H9 (cell line): Measurements from ENCODE around the gene GBE1. TPM values are rescaled to one million over a fixed set of nuclear protein-coding genes. Genes with fewer than 3 reads are reported as not detected.

Experiments used
- DNase-seq: peaks from one replicate; pipeline ENCODE4 v3.0.0-alpha.2; 2017
- H2AFZ ChIP-seq: one replicate; pipeline ENCODE4 v1.6.1; 2013; ENCODE audit warnings: mild to moderate bottlenecking, low read length, control low read depth, moderate library complexity
- H2AK5ac ChIP-seq: 2 replicates; pipeline ENCODE4 v1.6.1; 2013; ENCODE audit warnings: low read length, control low read depth, mixed read lengths; ENCODE audit not compliant: insufficient read length
- H2BK120ac ChIP-seq: one replicate; pipeline ENCODE4 v1.6.1; 2013; ENCODE audit warnings: low read depth, mild to moderate bottlenecking, low read length, control low read depth, inconsistent platforms; ENCODE audit not compliant: poor library complexity, severe bottlenecking
- H2BK12ac ChIP-seq: 2 replicates; pipeline ENCODE4 v1.6.1; 2013; ENCODE audit warnings: low read length, control low read depth, mixed read lengths, low read depth; ENCODE audit not compliant: insufficient read length
- H2BK15ac ChIP-seq: 2 replicates; pipeline ENCODE4 v1.6.1; 2013; ENCODE audit warnings: low read depth, low read length, control low read depth
- H2BK20ac ChIP-seq: one replicate; pipeline ENCODE4 v1.6.1; 2013; ENCODE audit warnings: low read depth, mild to moderate bottlenecking, low read length, control low read depth, inconsistent platforms; ENCODE audit not compliant: poor library complexity, severe bottlenecking
- H2BK5ac ChIP-seq: 2 replicates; pipeline ENCODE4 v1.6.1; 2013; ENCODE audit warnings: low read length, control low read depth, mixed read lengths; ENCODE audit not compliant: insufficient read length
- H3K14ac ChIP-seq: 2 replicates; pipeline ENCODE4 v1.6.1; 2013; ENCODE audit warnings: low read length, control low read depth; ENCODE audit not compliant: insufficient read depth
- H3K18ac ChIP-seq: 2 replicates; pipeline ENCODE4 v1.6.1; 2013; ENCODE audit warnings: low read depth, mild to moderate bottlenecking, mixed read lengths, low read length, control low read depth; ENCODE audit not compliant: insufficient read length
- H3K23ac ChIP-seq: 2 replicates; pipeline ENCODE4 v1.6.1; 2013; ENCODE audit warnings: low read length, control low read depth, mixed read lengths, low read depth; ENCODE audit not compliant: insufficient read length
- H3K23me2 ChIP-seq: 2 replicates; pipeline ENCODE4 v1.6.1; 2013; ENCODE audit warnings: low read depth, mild to moderate bottlenecking, mixed read lengths, low read length, control low read depth; ENCODE audit not compliant: insufficient read length, poor library complexity, severe bottlenecking
- H3K27ac ChIP-seq: 2 replicates; pipeline ENCODE4 v1.5.1; 2013; ENCODE audit warnings: low read length, control low read depth, mixed read lengths, low read depth; ENCODE audit not compliant: insufficient read length
- H3K27me3 ChIP-seq: 2 replicates; pipeline ENCODE4 v1.6.1; 2013; ENCODE audit warnings: low read length, control low read depth, inconsistent platforms; ENCODE audit not compliant: insufficient read depth
- H3K4ac ChIP-seq: 2 replicates; pipeline ENCODE4 v1.6.1; 2013; ENCODE audit warnings: low read depth, mild to moderate bottlenecking, control low read depth, inconsistent platforms, low read length, moderate library complexity
- H3K4me1 ChIP-seq: 2 replicates; pipeline ENCODE4 v1.6.1; 2013; ENCODE audit warnings: low read length, control low read depth, inconsistent platforms; ENCODE audit not compliant: insufficient read depth
- H3K4me2 ChIP-seq: 2 replicates; pipeline ENCODE4 v1.6.1; 2013; ENCODE audit warnings: low read length, control low read depth, mixed read lengths; ENCODE audit not compliant: insufficient read length, insufficient read depth
- H3K56ac ChIP-seq: 2 replicates; pipeline ENCODE4 v1.6.1; 2013; ENCODE audit warnings: low read depth, mild to moderate bottlenecking, mixed read lengths, low read length, control low read depth; ENCODE audit not compliant: insufficient read length
- H3K79me1 ChIP-seq: 2 replicates; pipeline ENCODE4 v1.6.1; 2013; ENCODE audit warnings: low read depth, mild to moderate bottlenecking, moderate library complexity, low read length, control low read depth, inconsistent platforms; ENCODE audit not compliant: insufficient read depth, poor library complexity, severe bottlenecking
- H3K79me2 ChIP-seq: 2 replicates; pipeline ENCODE4 v1.6.1; 2013; ENCODE audit warnings: low read length, control low read depth, inconsistent platforms; ENCODE audit not compliant: insufficient read depth
- H3K9ac ChIP-seq: 2 replicates; pipeline ENCODE4 v1.6.1; 2013; ENCODE audit warnings: low read length, control low read depth, mixed read lengths; ENCODE audit not compliant: insufficient read length; ENCODE audit errors: extremely low read depth
- H3K9me3 ChIP-seq: one replicate; pipeline ENCODE4 v1.6.1; 2013; ENCODE audit warnings: low read depth, low read length, inconsistent platforms; ENCODE audit not compliant: control insufficient read depth
- H3T11ph ChIP-seq: one replicate; pipeline ENCODE4 v1.6.1; 2013; ENCODE audit warnings: mild to moderate bottlenecking, low read length, control low read depth, inconsistent platforms
- H4K20me1 ChIP-seq: one replicate; pipeline ENCODE4 v1.6.1; 2013; ENCODE audit not compliant: control insufficient read depth, insufficient read length, insufficient read depth
- H4K5ac ChIP-seq: 2 replicates; pipeline ENCODE4 v1.6.1; 2013; ENCODE audit warnings: low read depth, mild to moderate bottlenecking, mixed read lengths, low read length, control low read depth; ENCODE audit not compliant: insufficient read length
- H4K8ac ChIP-seq: replicated peaks from 2 replicates; pipeline ENCODE4 v1.6.1; 2013; ENCODE audit warnings: low read length, control low read depth, mixed read lengths, low read depth; ENCODE audit not compliant: insufficient read length
- H4K91ac ChIP-seq: 2 replicates; pipeline ENCODE4 v1.6.1; 2013; ENCODE audit warnings: low read depth, mild to moderate bottlenecking, moderate library complexity, mixed read lengths, low read length, control low read depth; ENCODE audit not compliant: insufficient read length
- H3K27ac Mint-ChIP-seq, 3 experiments: 2 replicates in 2 of 3; 3 replicates in 1 of 3; pipeline ENCODE4 v1.8.0; 2020 to 2021; ENCODE audit warnings: mixed read lengths in 3 of 3, mild to moderate bottlenecking in 1 of 3, moderate library complexity in 1 of 3
- H3K27me3 Mint-ChIP-seq: 2 replicates; pipeline ENCODE4 v1.8.0; 2021; ENCODE audit warnings: low read depth, mild to moderate bottlenecking, moderate library complexity, mixed read lengths
- H3K36me3 Mint-ChIP-seq, 3 experiments: 2 replicates in 2 of 3; 3 replicates in 1 of 3; pipeline ENCODE4 v1.8.0; 2020 to 2021; ENCODE audit warnings: low read depth in 3 of 3, mixed read lengths in 3 of 3; ENCODE audit not compliant: insufficient read depth in 1 of 3
- H3K4me1 Mint-ChIP-seq, 2 experiments: 2 replicates each; pipeline ENCODE4 v1.8.0; 2020; ENCODE audit warnings: mixed read lengths in 2 of 2
- H3K4me3 Mint-ChIP-seq, 2 experiments: 2 replicates in 1 of 2; 3 replicates in 1 of 2; pipeline ENCODE4 v1.8.0; 2020 to 2021; ENCODE audit warnings: mild to moderate bottlenecking in 2 of 2, mixed read lengths in 2 of 2, moderate library complexity in 1 of 2
- H3K9me3 Mint-ChIP-seq, 2 experiments: 2 replicates in 1 of 2; 3 replicates in 1 of 2; pipeline ENCODE4 v1.8.0; 2020; ENCODE audit warnings: mild to moderate bottlenecking in 2 of 2, mixed read lengths in 2 of 2, moderate library complexity in 1 of 2
- CTCF ChIP-seq: fragments of 200-600 bp; sonication (generic); conservative IDR thresholded peaks from 3 replicates; pipeline ENCODE4 v1.8.0; 2021; ENCODE audit warnings: antibody characterized with exemption, mild to moderate bottlenecking
- WGBS: extraction: QIAGEN DNeasy Blood & Tissue Kit; methylation state at CpG from one replicate; pipeline ENCODE4 v1.1.7; 2013; ENCODE audit warnings: missing lambda C conversion rate, low lambda C conversion rate, mixed read lengths; ENCODE audit not compliant: insufficient read length; ENCODE audit errors: extremely low coverage; 5-methylcytosine and 5-hydroxymethylcytosine counted together
- total RNA-seq: library from RNA; stranded (reverse); gene quantifications from 2 replicates; pipeline ENCODE4 v1.2.1, GENCODE V29; 2021

The GBE1 gene
- total RNA-seq, 1 experiment from 2014 or later = 13.8 TPM

- Mint-ChIP-seq H3K27ac (peak overlapping the region in 1 of 3 experiments; percentile 77; a peak in 3 of 7 replicates), H3K36me3 (no peaks in the 10 kb centered on the region), H3K4me3 (no peak overlapping the region), H3K27me3 (no peaks in the 10 kb centered on the region), H3K9me3 (no peaks in the 10 kb centered on the region), H3K4me1 (peaks cover 9 to 13% of the 10 kb centered on the region in 2 experiments)
- Histone ChIP-seq H3K27ac (no peak overlapping the region), H2BK120ac (no peak overlapping the region), H3K4ac (no peak overlapping the region), H2BK5ac (no peak overlapping the region), H2BK12ac (no peak overlapping the region), H3K9ac (no peak overlapping the region), H3K79me1 (no peaks in the 10 kb centered on the region), H4K91ac (no peak overlapping the region), H4K20me1 (no peaks in the 10 kb centered on the region), H2AFZ (no peak overlapping the region), H3K18ac (no peak overlapping the region), H3K14ac (no peak overlapping the region), H2BK15ac (no peak overlapping the region), H2AK5ac (no peak overlapping the region), H3K23me2 (no peaks in the 10 kb centered on the region), H4K8ac (no peak overlapping the region), H4K5ac (no peak overlapping the region), H3T11ph (no peak overlapping the region), H3K4me1 (no peaks in the 10 kb centered on the region), H3K9me3 (no peaks in the 10 kb centered on the region), H3K4me2 (no peak overlapping the region), H3K79me2 (no peaks in the 10 kb centered on the region), H3K56ac (no peak overlapping the region), H3K23ac (no peak overlapping the region), H2BK20ac (no peak overlapping the region), H3K27me3 (no peaks in the 10 kb centered on the region)
- TF ChIP-seq CTCF = no peak
- no CpG with 5 or more reads among the region's 5 CpGs for WGBS
- no peak for DNase-seq
Measured at GRCh38 chr3:81580355-81580754, 181.1 kb downstream of the GBE1 start.
